Pons (tissue), 1 donor: ENCODE results near the gene CYBC1.

ENCODE experiments used
- DNase-seq: peaks from one replicate; pipeline ENCODE4 v3.0.0-alpha.2; 2016; ENCODE audit warnings: low spot score

Gene CYBC1

DNA sequence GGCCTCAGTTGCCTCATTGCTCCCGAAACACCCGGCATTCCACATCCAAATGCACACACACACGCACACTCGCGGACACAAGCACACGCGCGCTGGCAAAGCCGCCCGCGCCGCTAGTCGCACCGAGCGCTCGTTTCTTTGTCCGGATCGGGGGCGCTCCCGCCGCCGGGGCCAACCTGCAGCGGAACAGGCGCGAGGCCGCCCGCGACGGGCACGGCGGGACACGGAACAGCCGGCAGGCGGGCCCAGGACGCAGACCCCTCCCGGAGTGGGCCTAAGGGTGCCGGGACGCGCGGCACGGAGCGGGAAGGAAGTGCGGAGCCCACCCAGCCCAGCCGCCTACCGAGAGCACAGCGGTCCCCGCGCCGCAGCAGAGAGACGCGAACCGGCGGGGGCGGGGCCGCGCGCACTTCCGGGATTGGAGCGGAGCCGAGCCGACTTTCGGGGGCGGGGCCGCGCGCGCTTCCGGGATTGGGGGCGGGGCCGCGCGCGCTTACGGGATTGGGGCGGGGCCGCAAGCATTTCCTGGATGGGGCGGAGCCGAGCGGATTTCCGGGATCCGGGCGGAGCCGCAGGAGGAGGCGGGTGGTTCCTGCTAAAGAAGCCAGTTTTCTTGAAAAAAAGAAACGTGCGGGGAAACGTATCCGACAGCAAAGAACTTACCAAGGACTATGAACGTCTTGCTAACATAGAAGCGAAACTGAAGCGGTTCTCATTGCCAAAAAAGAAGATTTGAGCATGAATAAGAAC, at the start of gene CYBC1:
Gene CYBC1, minus strand, starts transcription at position 396 of the 750 bp plus-strand sequence. CDS start 1,498 bp downstream, outside the sequence.
- DNase-seq = peak; percentile 83

DNA sequence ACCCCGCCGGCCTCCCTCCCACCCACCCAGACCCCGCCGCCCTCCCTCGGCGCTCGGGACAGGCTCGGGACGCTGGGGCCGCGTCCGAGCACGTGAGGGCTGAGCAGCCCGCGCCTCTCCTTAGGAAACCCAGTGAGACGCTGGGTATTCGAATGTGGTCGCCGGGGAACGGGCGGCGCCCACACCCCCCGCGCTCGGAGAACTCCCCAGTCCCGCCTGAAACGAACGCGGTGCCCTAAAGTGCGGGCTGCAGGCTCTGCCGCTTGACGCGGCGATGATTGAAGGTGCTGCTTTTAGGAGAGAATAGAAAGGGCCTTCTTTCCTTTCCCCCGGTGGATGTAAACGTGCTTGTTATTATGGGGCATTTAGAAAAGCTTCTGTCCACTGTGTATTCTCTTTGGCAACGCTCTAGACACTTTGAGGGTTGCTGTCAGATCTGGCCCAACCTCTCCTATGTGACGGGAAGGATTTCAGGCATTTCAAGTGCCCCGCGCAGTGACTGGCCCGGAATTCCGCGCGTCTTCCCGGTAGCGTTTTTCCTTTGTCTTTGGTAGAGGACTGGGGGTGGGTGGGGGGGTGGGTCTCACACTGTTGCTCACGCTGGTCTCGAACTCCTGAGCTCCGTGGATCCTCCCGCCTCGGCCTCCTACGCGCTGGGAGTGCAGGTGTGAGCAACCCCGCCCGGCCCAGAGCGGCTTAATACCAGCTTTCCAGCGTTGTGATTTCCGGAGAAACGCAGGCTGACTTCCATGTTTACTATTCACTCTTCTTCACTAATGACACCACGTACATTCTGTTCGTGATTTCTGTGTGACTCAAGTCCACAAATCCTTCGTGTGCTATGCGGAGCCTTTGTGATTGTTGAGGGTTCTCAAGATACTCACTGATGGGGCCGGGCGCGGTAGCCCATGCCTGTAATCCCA, 47.2 kb upstream of the CYBC1 start:
- peak; percentile 31 for DNase-seq

DNA sequence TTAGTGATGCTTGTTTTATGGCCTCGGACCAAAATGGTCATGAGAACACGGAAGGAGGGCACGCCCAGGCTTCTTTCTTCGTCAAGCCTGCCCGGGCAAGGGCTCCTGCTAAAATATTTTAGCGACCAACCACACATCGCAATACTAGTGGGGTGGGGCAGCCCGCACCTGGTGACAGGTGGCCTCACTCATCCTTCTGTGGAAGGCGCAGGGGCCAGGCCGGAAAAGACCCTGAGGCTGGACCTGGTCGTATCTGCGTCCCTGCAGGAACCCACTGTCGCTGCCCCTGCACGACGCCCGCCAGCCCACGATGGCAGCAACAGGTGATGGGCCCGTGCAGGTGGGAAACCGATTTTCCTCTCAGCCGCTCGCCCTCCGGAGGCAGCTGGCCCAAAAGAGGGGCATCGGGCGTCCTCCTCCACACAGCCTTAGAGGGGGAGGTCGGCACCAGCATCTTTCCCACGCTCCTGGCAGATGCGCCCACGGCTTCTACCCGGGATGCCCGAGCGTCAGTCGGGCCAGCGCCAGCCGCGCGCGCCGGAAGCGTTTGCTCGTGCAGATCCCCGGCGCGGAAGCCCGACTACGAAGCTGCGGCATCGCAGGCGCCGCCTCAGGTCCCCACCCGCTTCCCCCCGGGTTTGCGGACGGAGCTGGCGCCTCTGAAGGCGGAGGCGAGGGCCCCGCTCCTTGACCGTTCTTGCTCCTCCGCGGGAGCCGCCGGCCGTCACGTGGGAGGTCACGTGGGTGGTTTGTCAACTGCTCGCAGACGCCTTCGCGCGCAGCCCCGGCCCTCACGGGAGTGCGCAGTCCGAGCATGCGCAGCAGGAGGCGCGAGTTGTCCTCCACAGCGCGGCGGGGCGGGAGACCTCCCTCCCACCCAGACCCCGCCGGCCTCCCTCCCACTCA, 46.2 kb upstream of the CYBC1 start:
- peak; percentile 93 for DNase-seq

DNA sequence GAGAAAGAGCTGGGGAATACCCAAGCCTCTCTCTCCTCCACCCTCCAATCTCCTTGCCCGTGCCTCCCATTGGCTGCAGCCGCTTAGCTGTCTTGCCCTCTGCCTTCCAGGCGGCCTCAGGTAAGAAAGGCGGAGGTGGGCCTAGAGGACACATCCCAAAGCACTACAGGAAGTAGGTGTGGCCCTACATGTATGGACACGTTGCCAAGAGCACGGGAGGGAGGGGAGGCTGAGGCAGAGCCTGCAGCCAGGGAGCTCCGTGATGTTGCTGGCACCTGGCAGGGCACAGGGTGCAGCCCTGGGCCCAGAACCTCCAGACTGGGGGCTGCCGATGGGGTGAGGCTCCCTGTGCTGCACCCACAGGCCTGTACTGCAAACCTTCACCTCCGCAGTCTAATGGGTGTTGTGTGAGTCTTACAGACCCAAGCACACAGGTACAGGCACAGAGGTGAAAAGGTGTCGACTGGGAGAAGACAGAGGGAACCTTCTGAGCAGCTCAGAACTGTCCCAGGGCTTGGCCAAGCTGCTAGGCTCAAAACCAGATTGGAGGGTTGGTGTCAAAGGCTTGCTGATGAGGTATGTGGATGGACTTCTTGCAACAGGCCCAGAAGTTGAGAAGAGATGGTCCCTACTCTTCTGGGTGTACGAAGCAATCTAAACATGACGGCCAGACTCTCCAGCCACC, 45.4 kb upstream of the CYBC1 start:
- no peak for DNase-seq

DNA sequence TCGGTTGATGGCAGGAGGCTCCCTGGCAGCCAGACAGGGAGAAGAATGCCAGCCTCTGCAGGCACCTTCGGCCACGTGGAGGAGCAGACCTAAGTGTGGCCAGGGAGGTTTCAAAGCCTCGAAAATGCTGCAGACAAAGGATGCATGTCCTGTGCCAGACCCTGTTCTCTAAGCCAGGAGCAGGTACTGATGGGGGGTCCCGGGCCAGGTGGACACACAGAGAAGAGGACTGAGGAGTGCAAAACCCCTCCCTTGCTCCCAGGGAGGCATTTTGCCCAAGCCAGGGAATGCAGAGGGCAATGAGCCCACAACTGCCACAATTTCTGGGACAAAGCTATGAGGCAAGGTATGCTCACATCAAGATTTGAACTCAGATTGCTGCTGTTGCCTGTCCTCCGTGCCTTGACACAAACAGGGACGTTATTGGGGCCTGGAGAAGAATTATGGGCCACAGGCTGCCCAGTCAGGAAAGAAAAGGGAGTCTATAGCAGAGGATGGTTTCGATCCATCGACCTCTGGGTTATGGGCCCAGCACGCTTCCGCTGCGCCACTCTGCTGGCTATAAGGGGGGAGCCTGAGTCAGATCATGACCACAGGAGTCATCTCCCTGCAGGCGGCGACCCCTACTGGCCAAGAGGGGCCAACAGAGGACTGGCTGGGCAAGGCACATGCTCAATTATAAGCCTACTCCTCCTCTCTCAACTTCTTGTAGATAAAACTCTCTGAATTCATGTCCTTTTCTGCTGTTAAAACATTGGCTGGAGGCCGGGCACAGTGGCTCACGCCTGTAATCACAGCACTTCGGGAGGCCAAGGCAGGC, 43.9 kb upstream of the CYBC1 start:
- peak; percentile 87 for DNase-seq

DNA sequence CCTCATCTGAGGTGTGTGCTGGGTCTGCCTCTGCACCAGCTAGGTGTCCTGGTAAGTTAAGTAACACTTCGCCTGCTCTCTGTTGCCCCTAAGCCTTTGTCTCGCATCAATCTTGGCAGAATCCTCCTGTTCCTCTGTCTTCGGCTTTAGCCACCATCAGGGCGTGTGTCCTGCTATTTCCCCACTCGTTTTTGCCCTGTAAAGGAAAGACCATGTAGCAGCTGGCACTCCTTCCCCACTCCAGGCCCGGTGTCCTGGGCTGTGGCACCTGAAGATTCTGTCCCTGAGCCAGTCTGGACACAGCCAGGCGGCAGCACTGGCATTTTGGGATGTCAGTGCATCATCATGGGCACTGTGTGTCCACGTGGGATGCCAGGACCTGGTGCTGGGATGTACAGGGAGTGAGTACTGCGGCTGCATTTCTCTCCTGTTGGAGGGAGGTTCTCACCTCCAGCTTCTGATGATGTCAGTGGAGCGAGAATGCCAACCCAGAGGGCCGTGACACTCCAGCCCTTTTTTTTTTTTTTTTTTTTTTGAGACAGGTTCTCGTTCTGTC, 42.8 kb upstream of the CYBC1 start:
- DNase-seq = no peak

DNA sequence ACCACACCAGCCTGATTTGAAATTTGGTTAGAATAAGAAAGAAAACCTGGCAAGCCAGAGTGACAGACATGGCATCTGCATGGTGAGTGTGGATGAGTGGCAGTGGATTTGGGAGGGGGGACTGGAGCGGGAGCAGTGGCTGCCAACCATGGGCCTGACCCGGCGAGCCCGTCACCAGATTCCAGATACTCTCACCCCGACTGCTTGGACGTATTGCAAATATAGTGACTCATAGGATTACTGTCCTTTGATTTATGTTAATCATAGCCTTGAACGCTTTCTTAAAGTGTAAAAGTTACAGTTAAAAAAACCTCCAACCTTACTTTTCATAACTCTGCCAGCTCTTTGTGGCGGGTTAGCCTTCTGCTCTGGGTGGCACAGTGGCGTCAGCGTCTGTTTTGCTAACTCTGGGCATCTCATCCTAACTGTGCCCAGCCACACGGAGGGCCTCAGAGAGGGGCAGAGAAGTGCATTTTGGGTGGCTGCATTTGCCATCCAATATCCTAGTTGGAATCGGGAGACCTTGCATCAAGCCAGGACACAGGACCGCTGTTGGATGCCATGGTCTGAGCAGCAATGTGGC, 42.2 kb upstream of the CYBC1 start:
- no peak for DNase-seq

DNA sequence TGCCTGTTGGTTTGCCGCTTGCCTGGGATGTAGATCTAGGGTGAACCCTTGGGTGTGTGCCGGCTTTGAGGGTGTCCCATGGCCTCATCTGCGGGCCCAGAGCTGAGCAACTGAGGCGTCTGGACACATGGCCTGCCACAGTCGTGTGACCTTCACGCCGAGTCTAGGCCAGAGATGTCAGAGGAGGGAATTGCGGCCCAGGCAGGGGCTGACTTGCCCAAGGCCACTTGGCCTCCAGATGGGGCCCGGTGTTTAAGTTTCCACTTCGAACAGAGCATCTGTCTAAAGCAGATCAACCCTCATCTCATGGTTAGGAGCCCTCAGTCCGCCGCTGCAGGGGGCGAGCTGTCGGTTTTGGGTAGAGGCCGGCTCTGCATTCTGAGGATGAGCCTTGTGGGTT, 41.0 kb upstream of the CYBC1 start:
- no peak for DNase-seq

DNA sequence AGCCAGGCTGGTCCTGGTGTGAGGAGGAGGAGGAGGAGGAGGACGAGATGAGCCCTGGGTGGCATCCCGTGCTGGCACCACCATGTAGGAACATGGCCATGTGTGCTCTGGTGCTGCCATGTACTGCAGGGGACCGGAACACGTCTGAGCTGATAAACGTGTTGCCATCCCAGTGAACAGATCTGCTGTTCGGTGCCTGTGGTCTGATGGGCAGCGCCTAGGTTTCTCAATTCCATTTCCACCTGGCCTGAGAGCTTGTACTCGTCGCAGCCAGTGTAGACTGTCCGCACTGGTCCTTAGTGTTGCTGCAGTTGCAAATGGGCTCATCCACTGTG, 40.6 kb upstream of the CYBC1 start:
- no peak for DNase-seq

DNA sequence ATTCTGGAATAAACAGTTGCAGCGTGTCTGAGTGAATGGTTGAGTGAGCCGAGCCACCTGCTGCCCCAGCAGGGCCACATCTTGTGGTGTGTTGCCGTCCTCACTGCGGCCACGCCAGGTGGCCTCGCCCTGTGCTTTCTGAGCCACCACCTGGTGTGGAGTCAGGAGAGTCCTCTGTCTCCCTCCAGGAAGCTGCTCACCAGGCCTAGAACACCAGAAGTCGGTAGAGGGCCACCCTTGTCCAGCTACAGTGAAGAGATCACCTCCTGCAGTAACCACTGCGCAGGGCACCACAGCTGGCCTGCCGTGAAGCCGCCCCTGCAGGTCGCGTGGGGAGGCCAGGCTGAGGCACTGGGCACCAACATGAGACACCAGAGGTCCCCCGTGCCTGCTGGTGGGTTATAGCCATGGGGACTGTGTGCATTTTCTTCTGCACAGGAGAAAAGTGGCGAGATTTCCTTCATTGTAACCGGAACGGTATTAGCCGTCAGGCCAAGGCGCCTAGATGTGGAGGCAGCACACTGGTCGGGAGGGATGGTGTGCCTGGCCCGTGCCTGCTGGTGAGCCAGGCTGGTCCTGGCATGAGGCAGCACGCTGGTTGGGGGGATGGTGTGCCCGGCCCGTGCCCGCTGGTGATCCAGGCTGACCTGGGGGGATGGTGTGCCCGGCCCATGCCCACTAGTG, 40.1 kb upstream of the CYBC1 start:
- DNase-seq = no peak

DNA sequence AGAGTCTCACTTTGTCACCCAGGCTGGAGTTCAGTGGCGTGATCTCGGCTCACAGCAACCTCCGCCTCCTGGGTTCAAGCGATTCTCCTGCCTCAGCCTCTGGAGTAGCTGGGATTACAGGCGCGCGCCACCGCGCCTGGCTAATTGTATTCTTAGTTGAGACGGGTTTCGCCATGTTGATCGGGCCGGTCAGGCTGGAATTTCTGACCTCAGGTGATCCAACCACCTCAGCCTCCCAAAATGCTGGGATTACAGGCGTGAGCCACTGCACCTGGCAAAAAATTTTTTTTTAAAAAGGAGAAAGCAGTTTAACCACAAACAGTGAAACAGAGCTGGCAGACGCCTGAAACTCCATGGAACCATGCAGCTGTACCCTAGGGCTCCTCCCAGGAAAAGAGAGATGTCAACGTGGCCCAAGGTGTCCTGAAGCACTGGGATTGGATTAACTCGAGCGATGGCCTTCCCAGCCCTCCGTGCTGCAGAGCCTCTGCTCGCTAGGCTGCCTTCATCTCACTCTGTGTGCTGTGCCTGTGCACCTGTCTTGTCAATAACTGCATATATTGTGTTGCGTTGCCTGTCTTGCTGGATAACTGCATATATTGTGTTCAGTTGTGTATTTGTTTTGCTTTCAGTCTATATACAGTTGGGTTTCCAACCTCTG, 39.4 kb upstream of the CYBC1 start:
- no peak for DNase-seq

DNA sequence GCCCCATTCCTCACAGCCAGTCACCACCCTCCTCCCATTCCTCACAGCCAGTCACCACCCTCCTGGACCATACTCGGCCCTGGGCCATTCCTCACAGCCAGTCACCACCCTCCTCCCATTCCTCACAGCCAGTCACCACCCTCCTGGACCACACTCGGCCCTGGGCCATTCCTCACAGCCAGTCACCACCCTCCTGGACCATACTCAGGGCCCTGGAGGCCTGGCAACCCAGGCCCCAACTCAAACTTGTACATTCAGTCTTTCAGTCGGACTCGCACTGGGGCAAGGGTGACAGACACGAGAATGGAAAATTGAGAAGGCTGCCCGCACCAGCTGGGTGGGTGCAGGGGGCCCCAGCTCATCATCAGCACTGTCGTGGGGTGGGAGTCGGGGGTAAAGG, 38.6 kb upstream of the CYBC1 start:
- DNase-seq = peak; percentile 32

DNA sequence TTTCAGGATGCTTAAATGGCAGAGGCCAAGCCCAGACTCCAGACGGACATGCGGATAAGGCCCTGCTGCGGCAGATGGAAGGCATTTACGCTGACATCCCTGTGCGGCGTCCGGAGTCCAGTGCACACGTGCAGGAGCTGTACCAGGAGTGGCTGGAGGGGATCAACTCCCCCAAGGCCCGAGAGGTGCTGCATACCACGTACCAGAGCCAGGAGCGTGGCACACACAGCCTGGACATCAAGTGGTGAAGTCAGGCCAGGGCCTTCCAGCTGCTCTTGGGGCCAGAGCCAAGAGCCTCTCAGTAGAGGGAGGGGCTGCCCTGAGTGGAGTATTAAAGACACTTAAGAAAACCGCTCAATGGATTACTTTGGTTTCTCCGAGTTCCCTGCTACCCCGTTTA, 37.4 kb upstream of the CYBC1 start:
- DNase-seq = no peak

DNA sequence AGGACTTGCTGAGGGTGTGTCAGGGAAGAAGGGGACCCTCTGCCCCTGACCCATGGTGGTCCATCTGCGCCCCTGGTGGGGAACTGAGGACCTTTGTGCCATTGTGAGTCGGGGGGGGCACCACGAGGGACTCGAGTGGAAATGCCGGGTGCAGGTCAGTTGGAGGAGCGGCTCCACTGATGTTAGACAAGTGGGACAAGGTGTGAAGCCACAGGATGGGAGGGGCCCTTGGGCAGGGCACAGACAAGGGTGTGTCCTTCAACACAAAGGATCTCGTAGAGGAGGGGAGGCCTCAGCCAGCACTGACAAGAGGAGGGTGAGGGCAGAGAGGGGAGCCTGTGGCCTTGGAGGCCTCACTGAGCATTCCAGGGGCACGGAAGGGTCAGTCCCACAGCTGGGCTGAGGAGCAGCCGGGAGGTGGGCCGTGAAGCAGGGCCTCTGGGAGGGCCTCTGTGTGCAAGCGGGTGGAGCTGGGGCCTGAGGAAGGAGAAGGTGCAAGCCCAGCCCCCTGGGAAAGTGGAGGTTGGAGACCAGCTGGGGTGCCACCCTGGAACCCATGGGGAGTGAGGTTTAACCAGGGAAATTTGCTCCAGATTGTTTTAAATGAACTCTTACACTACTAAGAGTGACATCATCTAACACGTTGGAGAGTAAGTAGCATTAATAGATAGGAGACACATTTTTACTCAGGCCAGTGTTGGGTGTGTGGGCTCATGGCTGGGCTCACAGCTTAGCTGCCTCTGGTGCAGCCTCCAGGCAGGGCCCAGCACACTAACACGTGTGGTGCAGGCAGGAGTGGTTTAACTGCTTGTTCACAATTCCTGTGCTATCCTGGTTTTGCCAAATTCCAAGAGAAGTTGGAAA, 35.9 kb upstream of the CYBC1 start:
- no peak for DNase-seq

DNA sequence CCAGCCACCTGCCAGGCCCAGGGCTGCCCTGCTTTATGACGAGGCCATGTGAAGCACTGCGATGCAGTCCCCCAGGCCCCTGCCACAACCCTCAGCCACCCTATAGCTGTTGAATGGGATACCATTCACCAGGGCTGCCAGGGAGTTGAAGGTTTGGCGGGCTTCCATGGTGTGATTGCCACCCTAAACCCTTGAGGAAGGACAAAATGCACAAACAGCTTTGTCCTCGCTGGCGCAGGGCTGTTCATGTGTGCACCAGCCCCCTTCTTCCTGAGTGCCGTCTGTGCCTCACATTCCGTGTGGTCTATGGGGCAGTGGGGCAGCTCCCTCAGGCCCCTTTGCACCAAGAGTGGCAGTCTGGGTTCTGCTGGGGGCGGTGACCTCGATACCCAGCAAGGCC, 33.3 kb upstream of the CYBC1 start:
- no peak for DNase-seq

DNA sequence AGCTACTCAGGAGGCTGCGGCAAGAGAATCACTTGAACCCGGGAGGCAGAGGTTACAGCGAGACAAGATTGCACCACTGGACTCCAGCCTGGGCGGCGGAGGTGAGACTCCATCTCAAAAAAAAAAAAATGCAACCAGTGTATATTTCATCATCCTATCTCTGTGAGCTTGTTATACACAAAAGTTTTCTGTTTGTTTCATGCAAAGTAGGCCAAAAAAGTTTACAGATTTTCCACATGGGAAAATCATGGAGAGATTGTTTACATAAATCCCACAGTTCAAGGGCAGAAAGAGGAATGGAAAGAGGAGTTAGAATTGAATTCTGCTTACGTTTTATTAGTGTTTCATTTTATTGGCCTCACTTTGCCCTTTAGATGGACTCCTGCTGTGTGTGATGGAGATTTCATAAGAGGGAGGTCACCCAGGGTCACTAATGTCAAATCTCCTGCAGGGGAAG, 32.7 kb upstream of the CYBC1 start:
- no peak for DNase-seq

DNA sequence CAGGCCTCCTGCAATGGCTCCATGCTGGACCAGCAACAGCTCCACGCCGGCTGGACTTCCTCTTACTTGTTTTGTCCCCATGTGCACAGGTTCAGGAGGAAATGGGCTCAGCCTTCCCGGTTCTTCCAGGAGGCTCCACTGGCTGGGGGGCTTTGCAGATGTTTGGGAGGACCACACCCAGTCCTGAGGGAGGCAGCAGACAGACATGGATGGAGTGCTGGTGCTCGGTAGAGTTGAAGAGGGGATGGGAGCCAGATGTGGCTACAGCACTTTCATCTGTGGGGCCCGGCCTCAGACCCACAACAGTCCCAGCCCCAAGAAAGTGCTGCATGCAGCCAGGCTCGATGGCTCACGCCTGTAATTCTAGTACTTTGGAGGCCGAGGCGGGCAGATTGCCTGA, 29.8 kb upstream of the CYBC1 start:
- DNase-seq = no peak

DNA sequence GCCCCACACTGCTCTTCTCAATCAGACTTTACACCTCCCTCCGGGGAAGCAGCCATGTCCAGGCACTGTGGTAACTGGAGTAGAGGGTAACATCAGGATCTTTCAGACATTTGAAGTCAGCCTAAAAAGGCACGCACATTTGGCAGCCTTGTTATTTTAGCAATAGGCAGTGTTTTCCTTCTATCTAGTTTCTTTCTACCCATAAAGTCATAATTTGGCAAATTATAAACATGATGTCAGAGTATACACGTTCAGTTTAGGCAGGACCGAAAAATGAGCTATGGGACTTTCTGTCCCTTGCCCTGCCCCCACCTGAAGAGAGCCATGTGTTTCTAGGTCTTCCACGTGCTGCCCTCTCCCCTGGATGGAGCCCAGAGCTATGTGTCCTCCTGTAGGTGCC, 29.1 kb upstream of the CYBC1 start:
- no peak for DNase-seq
